Karpas-422 (cell line): ENCODE results near the gene CLEC18A. TPM values are rescaled to one million over a fixed set of nuclear protein-coding genes. Genes with fewer than 3 reads are reported as not detected.

Experiments used
- DNase-seq: peaks from one replicate; pipeline ENCODE4 v3.0.0-alpha.2; 2015
- H2AFZ ChIP-seq: fragments of 200-600 bp; sonication (generic); 2 replicates; pipeline ENCODE4 v1.6.1; 2014; ENCODE audit warnings: antibody characterized with exemption, low read length, mixed read lengths
- H3K27ac ChIP-seq: fragments of 200-600 bp; sonication (generic); 2 replicates; pipeline ENCODE4 v1.5.1; 2014; ENCODE audit warnings: mild to moderate bottlenecking, low read length, moderate library complexity
- H3K27me3 ChIP-seq: fragments of 200-600 bp; sonication (generic); 2 replicates; pipeline ENCODE4 v1.6.1; 2014; ENCODE audit warnings: low read length, mixed read lengths
- H3K36me3 ChIP-seq: fragments of 200-600 bp; sonication (generic); 2 replicates; pipeline ENCODE4 v1.6.1; 2014; ENCODE audit warnings: low read length, mixed read lengths; ENCODE audit not compliant: insufficient read depth
- H3K4me1 ChIP-seq: fragments of 200-600 bp; sonication (generic); 2 replicates; pipeline ENCODE4 v1.6.1; 2014; ENCODE audit warnings: mild to moderate bottlenecking, low read length, mixed read lengths
- H3K4me2 ChIP-seq: fragments of 200-600 bp; sonication (generic); 2 replicates; pipeline ENCODE4 v1.6.1; 2014; ENCODE audit warnings: low read length, low read depth, mild to moderate bottlenecking; ENCODE audit not compliant: poor library complexity, severe bottlenecking
- H3K4me3 ChIP-seq: fragments of 200-600 bp; sonication (generic); 2 replicates; pipeline ENCODE4 v1.5.1; 2014; ENCODE audit warnings: mild to moderate bottlenecking, antibody characterized with exemption, low read length, mixed read lengths
- H3K79me2 ChIP-seq: fragments of 200-600 bp; sonication (generic); 2 replicates; pipeline ENCODE4 v1.6.1; 2014; ENCODE audit warnings: mild to moderate bottlenecking, low read length, mixed read lengths
- H3K9ac ChIP-seq: fragments of 200-600 bp; sonication (generic); 2 replicates; pipeline ENCODE4 v1.6.0; 2014; ENCODE audit warnings: low read length
- H3K9me2 ChIP-seq: fragments of 200-600 bp; sonication (generic), shearing (Covaris generic); replicated peaks from 2 replicates; pipeline ENCODE4 v1.6.0; 2014; ENCODE audit warnings: mild to moderate bottlenecking, low read length, moderate library complexity; ENCODE audit not compliant: insufficient read depth
- H3K9me3 ChIP-seq: fragments of 300-700, 200-600 bp; sonication (generic); 2 replicates; pipeline ENCODE4 v1.6.1; 2014; ENCODE audit warnings: low read length, mixed read lengths
- H4K20me1 ChIP-seq: fragments of 200-600 bp; sonication (generic); 2 replicates; pipeline ENCODE4 v1.6.1; 2014; ENCODE audit warnings: mild to moderate bottlenecking, antibody characterized with exemption, low read length, low read depth; ENCODE audit not compliant: insufficient read depth
- total RNA-seq: library from RNA; depleted of rRNA; stranded (reverse); fragments of >200 nt; shearing (Covaris generic); gene quantifications from 2 replicates; pipeline ENCODE4 v1.2.3, GENCODE V29; 2014; ENCODE audit warnings: low replicate concordance

CLEC18A gene
- total RNA-seq, 1 experiment from 2014 or later, result 4.9 TPM

DNA sequence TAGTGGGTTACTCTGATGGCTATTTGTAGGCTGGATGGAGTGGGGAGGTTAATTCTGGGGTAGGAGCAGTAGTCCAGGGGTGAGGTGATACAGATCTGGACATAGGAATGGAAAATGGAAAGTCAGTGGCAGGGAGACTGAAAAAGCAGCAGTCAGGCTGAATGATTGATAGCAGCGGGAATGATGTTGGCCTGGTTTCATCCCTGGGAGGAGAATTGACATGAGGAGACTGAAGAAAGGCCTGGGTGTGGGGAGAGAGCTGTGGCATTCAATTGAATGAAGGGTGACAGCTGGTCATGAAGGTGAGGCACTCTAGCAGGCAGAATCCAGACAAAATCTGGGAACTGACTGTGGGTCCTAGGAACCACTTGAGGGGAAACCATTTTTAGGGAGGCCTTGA lies 34.7 kb upstream of the CLEC18A start:
- DNase-seq, result no peak
- Histone ChIP-seq H3K4me2 (no peak overlapping the region), H3K27me3 (no peaks in the 10 kb centered on the region), H2AFZ (no peak overlapping the region), H3K9me3 (no peaks in the 10 kb centered on the region), H3K4me1 (no peaks in the 10 kb centered on the region), H3K27ac (no peak overlapping the region), H3K4me3 (no peak overlapping the region), H3K36me3 (no peaks in the 10 kb centered on the region), H3K9me2 (no peaks in the 10 kb centered on the region), H4K20me1 (no peaks in the 10 kb centered on the region), H3K79me2 (no peaks in the 10 kb centered on the region), H3K9ac (no peak overlapping the region)

- H3K27me3 ChIP-seq, result no peaks in the 10 kb centered on the region
- no peak for DNase-seq
- H2AFZ ChIP-seq, result no peak overlapping the region
- H3K36me3 ChIP-seq, result no peaks in the 10 kb centered on the region
- H3K4me3 ChIP-seq, result no peak overlapping the region
- H3K27ac ChIP-seq, result no peak overlapping the region
- no peaks in the 10 kb centered on the region for H3K79me2 ChIP-seq
- H3K9ac ChIP-seq, result no peak overlapping the region
- no peaks in the 10 kb centered on the region for H3K9me2 ChIP-seq
- no peaks in the 10 kb centered on the region for H4K20me1 ChIP-seq
- H3K4me1 ChIP-seq, result no peaks in the 10 kb centered on the region
- no peaks in the 10 kb centered on the region for H3K9me3 ChIP-seq
- no peak overlapping the region for H3K4me2 ChIP-seq
These were observed 33.8 kb upstream of the CLEC18A start for GRCh38 chr16:69917311-69917710.

DNA sequence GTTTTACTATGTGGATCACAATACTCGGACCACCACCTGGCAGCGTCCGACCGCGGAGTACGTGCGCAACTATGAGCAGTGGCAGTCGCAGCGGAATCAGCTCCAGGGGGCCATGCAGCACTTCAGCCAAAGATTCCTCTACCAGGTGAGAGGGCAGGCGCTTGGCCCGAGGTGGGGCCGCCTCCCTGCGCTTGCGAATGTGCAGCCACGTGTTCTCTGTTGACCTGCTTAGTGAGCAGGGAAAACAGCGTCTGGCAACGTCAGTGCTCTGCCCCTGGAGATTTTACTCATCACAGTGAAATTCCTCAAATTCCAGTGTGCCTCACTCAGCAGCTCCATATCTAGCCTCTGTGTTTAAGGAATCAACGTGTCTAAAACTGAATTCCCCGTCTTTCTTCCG lies 33.4 kb upstream of the CLEC18A start:
- Histone ChIP-seq H3K36me3 (no peaks in the 10 kb centered on the region), H3K79me2 (no peaks in the 10 kb centered on the region), H2AFZ (no peak overlapping the region), H3K27ac (no peak overlapping the region), H4K20me1 (no peaks in the 10 kb centered on the region), H3K4me1 (no peaks in the 10 kb centered on the region), H3K4me3 (no peak overlapping the region), H3K9me2 (no peaks in the 10 kb centered on the region), H3K9ac (no peak overlapping the region), H3K9me3 (no peaks in the 10 kb centered on the region), H3K27me3 (no peaks in the 10 kb centered on the region), H3K4me2 (no peak overlapping the region)
- no peak for DNase-seq

GRCh38 chr16:69918241-69918640 lies 32.9 kb upstream of the CLEC18A start:
- Histone ChIP-seq H3K27ac (no peak overlapping the region), H3K4me2 (no peak overlapping the region), H3K9me2 (no peaks in the 10 kb centered on the region), H3K4me3 (no peak overlapping the region), H4K20me1 (no peaks in the 10 kb centered on the region), H3K27me3 (no peaks in the 10 kb centered on the region), H3K4me1 (no peaks in the 10 kb centered on the region), H2AFZ (no peak overlapping the region), H3K9ac (no peak overlapping the region), H3K79me2 (no peaks in the 10 kb centered on the region), H3K36me3 (no peaks in the 10 kb centered on the region), H3K9me3 (no peaks in the 10 kb centered on the region)
- no peak for DNase-seq

DNA sequence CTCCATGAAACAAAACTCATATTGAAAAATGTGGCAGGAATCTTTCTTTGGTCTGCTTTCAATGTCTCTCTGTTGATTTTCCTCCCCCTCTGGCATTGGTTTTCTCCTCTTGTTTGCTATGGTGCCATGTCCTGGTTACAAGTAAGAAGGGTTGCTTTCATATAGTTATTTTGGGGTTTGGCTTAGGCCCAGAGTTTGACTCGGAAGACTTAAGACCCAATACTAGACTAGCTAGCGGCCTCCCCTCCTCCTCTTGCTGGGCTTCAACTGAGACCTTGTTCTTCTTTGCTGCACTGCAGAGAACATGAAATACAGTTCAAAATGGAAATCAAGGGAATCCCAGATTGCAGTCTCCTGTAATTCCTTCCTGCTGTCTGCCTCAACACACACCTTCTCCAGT lies 30.0 kb upstream of the CLEC18A start:
- Histone ChIP-seq H3K36me3 (no peaks in the 10 kb centered on the region), H3K9me3 (no peaks in the 10 kb centered on the region), H3K9ac (no peak overlapping the region), H3K27me3 (no peaks in the 10 kb centered on the region), H3K4me1 (0 out of 2 replicates have a peak, but pooled peaks cover 2% of the 10 kb centered on the region), H3K27ac (no peak overlapping the region), H4K20me1 (no peaks in the 10 kb centered on the region), H3K79me2 (no peaks in the 10 kb centered on the region), H3K4me3 (no peak overlapping the region), H3K9me2 (no peaks in the 10 kb centered on the region), H3K4me2 (no peak overlapping the region), H2AFZ (no peak overlapping the region)
- no peak for DNase-seq

- Histone ChIP-seq H3K9me3 (no peaks in the 10 kb centered on the region), H3K36me3 (no peaks in the 10 kb centered on the region), H3K27ac (no peak overlapping the region), H4K20me1 (no peaks in the 10 kb centered on the region), H3K4me3 (no peak overlapping the region), H3K27me3 (no peaks in the 10 kb centered on the region), H3K9ac (no peak overlapping the region), H3K9me2 (no peaks in the 10 kb centered on the region), H3K4me1 (0 out of 2 replicates have a peak, but pooled peaks cover 2% of the 10 kb centered on the region), H3K4me2 (no peak overlapping the region), H3K79me2 (no peaks in the 10 kb centered on the region), H2AFZ (no peak overlapping the region)
- no peak for DNase-seq
These were observed 28.9 kb upstream of the CLEC18A start for GRCh38 chr16:69922200-69922599.

- Histone ChIP-seq H3K27ac (no peak overlapping the region), H3K4me3 (no peak overlapping the region), H4K20me1 (no peaks in the 10 kb centered on the region), H3K4me2 (no peak overlapping the region), H3K79me2 (no peaks in the 10 kb centered on the region), H2AFZ (no peak overlapping the region), H3K9ac (no peak overlapping the region), H3K36me3 (no peaks in the 10 kb centered on the region), H3K4me1 (0 out of 2 replicates have a peak, but pooled peaks cover 2% of the 10 kb centered on the region), H3K9me3 (no peaks in the 10 kb centered on the region), H3K27me3 (no peaks in the 10 kb centered on the region), H3K9me2 (no peaks in the 10 kb centered on the region)
- no peak for DNase-seq
These were observed 26.9 kb upstream of the CLEC18A start for GRCh38 chr16:69924041-69924775.

DNA sequence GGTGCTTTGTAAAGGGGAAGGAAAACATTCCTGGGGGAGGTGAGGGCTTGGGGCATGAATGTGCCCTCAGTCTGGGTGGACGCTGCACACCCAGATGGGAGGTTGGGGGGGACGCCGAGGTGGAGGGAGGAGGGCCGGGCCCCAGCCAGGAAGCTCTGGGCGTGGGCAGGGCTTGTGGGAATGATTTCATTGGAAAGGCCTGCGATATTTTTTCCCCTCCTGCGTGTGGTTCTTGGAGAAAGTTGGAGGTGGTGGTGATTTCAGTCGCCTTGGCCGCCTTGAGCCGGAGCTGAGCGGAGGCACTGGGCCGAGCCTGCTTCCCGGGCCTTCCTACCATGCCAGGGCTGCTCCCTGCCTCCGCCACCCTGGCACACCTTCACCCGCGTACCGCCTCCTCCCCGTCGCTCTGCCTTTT lies 26.4 kb upstream of the CLEC18A start:
- Histone ChIP-seq H3K4me2 (no peak overlapping the region), H3K27ac (no peak overlapping the region), H3K9me2 (no peaks in the 10 kb centered on the region), H3K9me3 (no peaks in the 10 kb centered on the region), H4K20me1 (no peaks in the 10 kb centered on the region), H3K27me3 (no peaks in the 10 kb centered on the region), H3K4me3 (no peak overlapping the region), H3K36me3 (no peaks in the 10 kb centered on the region), H3K4me1 (0 out of 2 replicates have a peak, but pooled peaks cover 2% of the 10 kb centered on the region), H3K79me2 (no peaks in the 10 kb centered on the region), H2AFZ (no peak overlapping the region), H3K9ac (no peak overlapping the region)
- no peak for DNase-seq
